ACHN (cell line): ENCODE results near the gene CYP4F12.
"Not testable (repeated sequence)": the region's sequence is repeated elsewhere in the genome, so short reads cannot be mapped to it uniquely, and the experiment has no call there.

Experiments used
- DNase-seq: peaks from one replicate; pipeline ENCODE4 v3.0.0-alpha.2; 2015
- in situ Hi-C: cut with HindIII; loops from 2 replicates; pipeline ENCODE4 v1.10.0; 2017; ENCODE audit warnings: low sequenced_read_pairs, low pct_ligation_motif_present, low pct_unique_long_range_greater_than_20kb

CYP4F12 gene

DNA sequence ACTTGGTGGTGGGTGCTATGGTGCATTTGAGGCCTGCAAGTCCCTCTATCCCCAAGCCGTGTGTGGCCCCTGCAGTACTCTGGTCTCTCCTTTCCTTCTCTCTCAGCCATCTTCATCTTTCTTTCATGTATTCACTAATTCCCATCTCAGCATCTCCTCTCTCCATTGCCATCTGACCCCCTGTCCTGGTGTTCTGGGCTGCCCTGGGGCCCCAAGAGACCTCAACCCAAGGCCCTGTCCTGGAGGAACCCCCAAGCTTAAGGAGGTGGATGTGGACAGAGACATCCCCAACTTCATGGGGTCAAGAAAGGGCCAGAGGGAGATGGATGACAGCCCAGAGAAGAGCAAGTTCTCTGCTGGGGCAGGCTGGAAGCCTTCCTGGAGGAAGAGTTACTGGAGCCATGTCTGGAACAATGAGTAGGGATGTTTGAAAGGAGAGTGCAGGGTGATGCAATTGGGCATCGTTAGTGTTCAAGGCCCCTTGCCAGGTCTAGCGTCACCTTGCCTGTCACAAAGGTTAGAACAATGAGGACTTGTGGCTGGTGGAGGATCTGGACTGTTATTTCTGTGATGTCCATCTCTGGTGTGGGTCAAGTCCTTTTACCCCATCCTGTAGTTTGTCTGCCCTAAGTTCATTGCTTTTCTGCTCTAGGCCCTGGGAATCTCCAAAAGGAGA is 28.7 kb upstream of the CYP4F12 start:
- in situ Hi-C loops: no loop called here
- DNase-seq: no peak

- DNase-seq: no peak
- in situ Hi-C loops: no loop called here
Observed at GRCh38 chr19:15644816-15645215, 28.1 kb upstream of the CYP4F12 start.

GRCh38 chr19:15649526-15649925 is 23.4 kb upstream of the CYP4F12 start:
- in situ Hi-C loops: no loop called here
- no peak for DNase-seq

DNA sequence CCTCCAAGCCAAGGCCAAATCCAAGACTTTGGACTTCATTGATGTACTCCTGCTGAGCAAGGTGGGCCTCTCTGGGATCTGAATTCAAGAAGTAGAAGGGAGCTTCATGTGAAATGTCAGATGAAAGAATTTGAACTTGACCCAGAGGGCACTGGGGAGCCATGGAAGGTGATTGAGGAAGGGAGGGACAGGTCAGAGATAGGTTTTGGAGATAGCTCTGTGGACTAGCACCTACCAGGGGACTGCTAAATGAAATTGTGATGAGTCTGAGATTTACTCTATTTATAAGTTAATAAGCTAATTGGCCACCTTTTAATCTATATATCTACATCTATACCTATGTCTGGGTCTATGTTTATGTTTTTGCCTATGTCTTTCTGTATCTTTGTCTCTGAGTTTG is 22.8 kb upstream of the CYP4F12 start:
- DNase-seq, in situ Hi-C loops: not testable (repeated sequence)

- no peak for DNase-seq
- in situ Hi-C loops: no loop called here
Observed at GRCh38 chr19:15651791-15652190, 21.1 kb upstream of the CYP4F12 start.

GRCh38 chr19:15652559-15653278 is 20.2 kb upstream of the CYP4F12 start:
- in situ Hi-C loops: no loop called here
- no peak for DNase-seq

DNA sequence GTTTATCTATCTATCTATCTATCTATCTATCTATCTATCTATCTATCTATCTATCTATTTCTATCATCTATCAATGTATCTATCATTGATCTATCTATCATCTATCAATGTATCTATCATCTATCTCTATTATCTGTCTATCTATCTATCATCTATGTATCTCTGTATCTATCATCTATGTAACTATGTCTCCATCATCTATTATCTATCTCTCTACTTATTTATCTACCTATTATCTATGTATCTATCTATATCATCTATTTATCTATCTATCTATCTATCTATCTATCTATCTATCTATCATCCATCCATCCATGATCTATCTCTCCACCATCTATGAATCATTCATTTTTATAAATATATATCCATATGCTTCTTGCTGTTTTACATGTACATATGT is 16.4 kb upstream of the CYP4F12 start:
- no peak for DNase-seq
- in situ Hi-C loops: no loop called here

DNA sequence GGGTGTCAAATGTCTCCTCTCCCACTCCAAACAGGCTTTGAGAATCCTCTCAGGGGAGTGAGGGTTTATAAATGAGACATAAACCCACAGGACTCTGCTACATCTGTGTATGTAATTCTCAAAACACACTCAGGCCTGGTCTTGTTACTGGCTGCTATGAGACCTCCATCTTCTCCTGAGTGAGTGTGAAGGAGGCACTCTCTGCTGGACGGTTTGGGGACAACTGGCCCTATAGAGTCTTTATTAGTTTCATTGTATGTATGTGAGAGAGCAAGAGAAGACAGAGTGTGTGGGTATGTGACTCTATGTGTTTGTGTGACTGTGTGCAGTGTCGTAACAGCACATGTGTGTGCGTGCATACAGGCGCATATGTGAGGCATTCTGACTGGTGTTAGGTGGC is 9.6 kb upstream of the CYP4F12 start:
- DNase-seq: no peak
- in situ Hi-C loops: no loop called here

GRCh38 chr19:15666186-15666585 is 6.7 kb upstream of the CYP4F12 start:
- in situ Hi-C loops: no loop called here
- DNase-seq: no peak

GRCh38 chr19:15666883-15667282 is 6.0 kb upstream of the CYP4F12 start:
- in situ Hi-C loops: no loop called here
- no peak for DNase-seq

DNA sequence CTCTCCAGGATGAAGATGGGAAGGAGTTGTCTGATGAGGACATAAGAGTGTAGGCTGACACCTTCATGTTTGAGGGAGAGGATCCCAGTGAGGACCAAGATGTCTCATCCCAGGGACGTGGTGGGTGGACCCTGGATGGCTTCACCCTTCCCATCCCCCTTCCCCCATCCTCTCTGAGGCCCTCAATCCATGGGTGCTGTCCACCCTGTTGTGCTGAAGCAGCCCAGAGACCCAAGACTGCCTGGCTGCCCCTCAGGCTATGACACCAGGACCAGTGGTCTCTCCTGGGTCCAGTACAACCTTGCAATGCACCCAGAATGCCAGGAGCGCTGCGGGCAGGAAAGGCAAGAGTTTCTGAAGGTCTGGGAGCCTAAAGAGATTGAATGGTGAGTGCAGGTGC is 3.4 kb upstream of the CYP4F12 start:
- DNase-seq: no peak
- in situ Hi-C loops: no loop called here

GRCh38 chr19:15669891-15670290 is 3.0 kb upstream of the CYP4F12 start:
- in situ Hi-C loops: no loop called here
- no peak for DNase-seq

GRCh38 chr19:15671237-15671821 is 1.6 kb upstream of the CYP4F12 start:
- DNase-seq: no peak
- in situ Hi-C loops: no loop called here

DNA sequence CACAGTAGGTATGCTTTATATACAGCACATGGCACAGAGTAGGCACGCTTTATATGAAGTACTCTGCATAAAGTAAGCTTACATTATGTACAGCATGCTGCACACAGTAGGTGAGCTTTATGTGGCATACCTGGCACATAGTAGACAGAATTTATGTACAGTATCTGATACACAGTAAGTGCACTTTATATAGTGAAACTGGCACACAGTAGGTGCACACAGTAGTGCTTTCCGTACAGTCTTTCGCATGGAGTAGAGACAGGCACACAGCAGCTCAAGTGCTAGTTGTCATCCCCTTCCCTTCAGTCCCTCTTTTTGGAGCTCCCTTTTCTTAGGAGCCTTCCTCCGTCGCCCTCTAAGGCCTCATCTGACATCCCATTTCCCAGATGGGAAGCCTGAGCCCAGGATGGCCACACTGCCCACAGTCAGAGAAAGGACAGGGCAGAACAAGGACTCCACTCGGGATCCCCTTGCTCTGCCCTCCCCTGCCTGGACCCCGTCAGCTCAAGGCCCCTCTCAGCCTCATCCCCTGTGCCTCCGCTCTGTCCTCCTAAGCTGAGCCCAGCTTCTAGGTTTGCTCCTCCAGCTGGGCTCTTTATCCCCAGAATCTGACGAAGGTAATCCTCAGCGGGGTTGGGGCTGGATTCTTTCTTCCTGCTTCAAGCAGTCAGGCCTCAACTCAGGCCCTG is 852 bp upstream of the CYP4F12 start:
- in situ Hi-C loops: no loop called here
- no peak for DNase-seq

DNA sequence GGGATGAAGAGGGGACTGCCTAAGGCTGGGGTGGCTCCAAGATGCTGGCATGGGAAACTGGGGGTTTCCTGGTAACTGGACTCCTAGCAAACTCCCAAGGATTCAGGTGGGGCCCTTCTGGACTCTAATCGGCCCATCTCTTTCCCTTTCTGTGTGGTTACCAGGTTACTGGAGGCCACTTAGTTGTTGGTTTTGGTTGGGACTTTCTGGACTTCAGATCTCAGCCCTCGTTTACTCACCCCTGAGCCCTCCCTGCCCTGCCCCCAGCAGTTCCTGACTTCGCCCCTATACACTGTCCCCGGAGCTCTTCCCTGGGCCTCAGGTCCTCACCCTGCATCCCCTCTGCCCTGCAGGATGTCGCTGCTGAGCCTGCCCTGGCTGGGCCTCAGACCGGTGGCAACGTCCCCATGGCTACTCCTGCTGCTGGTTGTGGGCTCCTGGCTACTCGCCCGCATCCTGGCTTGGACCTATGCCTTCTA is 328 bp downstream of the CYP4F12 start:
- no peak for DNase-seq
- in situ Hi-C loops: no loop called here

- in situ Hi-C loops: no loop called here
Observed at GRCh38 chr19:15675560-15675959, 2.7 kb downstream of the CYP4F12 start.

DNA sequence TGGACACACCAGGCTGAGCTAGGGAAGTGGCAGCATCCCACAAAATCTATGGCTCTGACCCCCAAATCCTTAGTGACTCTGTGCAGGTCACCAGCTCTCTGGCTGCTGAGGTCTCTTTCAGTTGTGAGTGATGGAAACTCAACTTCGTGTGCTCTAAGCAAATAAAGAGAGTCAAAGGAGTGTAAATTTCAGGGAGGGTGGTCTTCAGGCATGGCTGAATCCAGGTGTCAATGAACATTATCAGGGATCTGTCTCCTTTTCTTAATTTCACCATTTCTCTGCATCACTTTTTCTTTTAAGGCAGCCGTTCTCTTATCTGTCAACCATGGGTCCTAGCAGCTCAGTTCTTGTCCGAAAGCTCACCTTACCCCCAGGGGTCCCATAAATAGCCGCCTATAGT is 6.2 kb downstream of the CYP4F12 start:
- no peak for DNase-seq
- in situ Hi-C loops: no loop called here

More at GRCh38 chr19:15675560-15675959, 2.7 kb downstream of the CYP4F12 start:
- DNase-seq: no peak

GRCh38 chr19:15679865-15680264 is 7.0 kb downstream of the CYP4F12 start:
- in situ Hi-C loops, DNase-seq: not testable (repeated sequence)
